Hepatocyte (in vitro differentiated cells): ENCODE measurements around the gene NTNG1.

Experiments
- EZH2 ChIP-seq: fragments of 200-600 bp; sonication (generic); IDR thresholded peaks from 2 replicates; pipeline ENCODE4 v1.6.1; 2016; ENCODE audit warnings: antibody characterized with exemption, mild to moderate bottlenecking, borderline replicate concordance
- TF ChIP-seq, protein P1 (sequence below): fragments of 200-600 bp; sonication (generic); IDR thresholded peaks from 2 replicates; pipeline ENCODE4 v1.5.1; 2016; ENCODE audit warnings: antibody characterized with exemption, mild to moderate bottlenecking; ENCODE audit not compliant: poor library complexity

DNA sequence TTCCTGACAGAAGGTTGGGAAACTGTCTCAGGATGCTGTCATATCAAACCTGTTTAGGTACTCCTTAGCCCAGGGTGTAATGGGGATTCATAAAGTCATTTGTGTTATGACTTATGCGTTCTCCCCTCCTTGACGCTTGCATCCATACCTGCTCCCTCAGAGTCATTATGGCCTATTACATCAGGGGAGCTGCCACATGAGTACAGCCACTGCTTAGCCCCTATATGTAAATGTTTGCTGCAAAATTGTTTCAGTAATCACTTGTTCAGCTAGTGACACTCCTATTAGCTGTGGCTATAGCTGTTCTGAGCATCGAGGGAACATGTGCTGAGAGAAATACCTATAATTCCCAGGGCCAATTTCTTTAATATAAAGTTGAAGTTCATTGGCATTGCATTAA lies 10.5 kb downstream of the NTNG1 start:
- no peak for TF ChIP-seq EZH2
- TF ChIP-seq, protein P1, sequence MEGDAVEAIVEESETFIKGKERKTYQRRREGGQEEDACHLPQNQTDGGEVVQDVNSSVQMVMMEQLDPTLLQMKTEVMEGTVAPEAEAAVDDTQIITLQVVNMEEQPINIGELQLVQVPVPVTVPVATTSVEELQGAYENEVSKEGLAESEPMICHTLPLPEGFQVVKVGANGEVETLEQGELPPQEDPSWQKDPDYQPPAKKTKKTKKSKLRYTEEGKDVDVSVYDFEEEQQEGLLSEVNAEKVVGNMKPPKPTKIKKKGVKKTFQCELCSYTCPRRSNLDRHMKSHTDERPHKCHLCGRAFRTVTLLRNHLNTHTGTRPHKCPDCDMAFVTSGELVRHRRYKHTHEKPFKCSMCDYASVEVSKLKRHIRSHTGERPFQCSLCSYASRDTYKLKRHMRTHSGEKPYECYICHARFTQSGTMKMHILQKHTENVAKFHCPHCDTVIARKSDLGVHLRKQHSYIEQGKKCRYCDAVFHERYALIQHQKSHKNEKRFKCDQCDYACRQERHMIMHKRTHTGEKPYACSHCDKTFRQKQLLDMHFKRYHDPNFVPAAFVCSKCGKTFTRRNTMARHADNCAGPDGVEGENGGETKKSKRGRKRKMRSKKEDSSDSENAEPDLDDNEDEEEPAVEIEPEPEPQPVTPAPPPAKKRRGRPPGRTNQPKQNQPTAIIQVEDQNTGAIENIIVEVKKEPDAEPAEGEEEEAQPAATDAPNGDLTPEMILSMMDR = no peak
